ENCODE results near the gene RNF220.

RNF220 gene

GRCh38 chr1:44653107-44653964 lies 248.3 kb downstream of the RNF220 start:
- TF ChIP-seq CTCF (IDR thresholded peaks at IDR 0.05; ENCODE audit: low read depth, low read length, missing control alignments) = no peak
- H3K4me3 ChIP-seq (replicated peaks; ENCODE audit: low read depth, low read length) = no peak overlapping the region

GRCh38 chr1:44654621-44655187 lies 249.6 kb downstream of the RNF220 start:
- DNase-seq (ENCODE audit: extremely low read depth, low read depth) = no peak
- H3K4me3 ChIP-seq (replicated peaks; ENCODE audit: low read depth, low read length) = no peak overlapping the region
- no peak for TF ChIP-seq CTCF (IDR thresholded peaks at IDR 0.05; ENCODE audit: low read depth, low read length, missing control alignments)

More at GRCh38 chr1:44653107-44653964, 248.3 kb downstream of the RNF220 start:
- DNase-seq (ENCODE audit: extremely low read depth, low read depth) = no peak

GRCh38 chr1:44655609-44656008 lies 250.6 kb downstream of the RNF220 start:
- H3K4me3 ChIP-seq (replicated peaks; ENCODE audit: low read depth, low read length) = no peak overlapping the region
- peak; percentile 93 for TF ChIP-seq CTCF (IDR thresholded peaks at IDR 0.05; ENCODE audit: low read depth, low read length, missing control alignments)
- DNase-seq (ENCODE audit: extremely low read depth, low read depth) = no peak

- no peak overlapping the region for H3K4me3 ChIP-seq (replicated peaks; ENCODE audit: low read depth, low read length)
- no peak for TF ChIP-seq CTCF (IDR thresholded peaks at IDR 0.05; ENCODE audit: low read depth, low read length, missing control alignments)
- no peak for DNase-seq (ENCODE audit: extremely low read depth, low read depth)
These were observed 254.5 kb downstream of the RNF220 start for GRCh38 chr1:44659566-44659965.

- TF ChIP-seq CTCF (IDR thresholded peaks at IDR 0.05; ENCODE audit: low read depth, low read length, missing control alignments) = no peak
- H3K4me3 ChIP-seq (replicated peaks; ENCODE audit: low read depth, low read length) = no peak overlapping the region
- DNase-seq (ENCODE audit: extremely low read depth, low read depth) = no peak
These were observed 255.1 kb downstream of the RNF220 start for GRCh38 chr1:44660176-44660575.

- no peak for TF ChIP-seq CTCF (IDR thresholded peaks at IDR 0.05; ENCODE audit: low read depth, low read length, missing control alignments)
- H3K4me3 ChIP-seq (replicated peaks; ENCODE audit: low read depth, low read length) = no peak overlapping the region
- no peak for DNase-seq (ENCODE audit: extremely low read depth, low read depth)
These were observed 257.0 kb downstream of the RNF220 start for GRCh38 chr1:44661781-44662682.

All from HFF-Myc (cell line).